Measurements from ENCODE around the gene SLC25A12.

DNA sequence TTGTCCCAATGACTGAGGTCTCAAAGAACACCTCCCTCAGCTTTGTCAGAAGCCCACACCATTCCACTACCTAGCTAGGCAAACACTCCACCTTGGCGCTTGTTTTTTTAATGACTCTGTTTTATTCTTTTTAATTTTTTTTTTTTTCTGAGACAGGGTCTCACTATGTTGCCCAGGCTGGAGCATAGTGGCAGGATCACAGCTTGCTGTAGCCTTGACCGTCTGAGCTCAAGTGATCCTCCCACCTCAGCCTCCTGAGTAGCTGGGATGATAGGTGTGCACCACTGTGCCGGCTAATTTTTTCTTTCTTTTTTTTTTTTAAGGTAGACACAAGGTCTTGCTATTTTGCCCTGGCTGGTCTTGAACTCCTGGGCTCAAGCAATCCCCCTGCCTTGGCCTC is 101.9 kb downstream of the SLC25A12 start:
- TF ChIP-seq, protein P1, sequence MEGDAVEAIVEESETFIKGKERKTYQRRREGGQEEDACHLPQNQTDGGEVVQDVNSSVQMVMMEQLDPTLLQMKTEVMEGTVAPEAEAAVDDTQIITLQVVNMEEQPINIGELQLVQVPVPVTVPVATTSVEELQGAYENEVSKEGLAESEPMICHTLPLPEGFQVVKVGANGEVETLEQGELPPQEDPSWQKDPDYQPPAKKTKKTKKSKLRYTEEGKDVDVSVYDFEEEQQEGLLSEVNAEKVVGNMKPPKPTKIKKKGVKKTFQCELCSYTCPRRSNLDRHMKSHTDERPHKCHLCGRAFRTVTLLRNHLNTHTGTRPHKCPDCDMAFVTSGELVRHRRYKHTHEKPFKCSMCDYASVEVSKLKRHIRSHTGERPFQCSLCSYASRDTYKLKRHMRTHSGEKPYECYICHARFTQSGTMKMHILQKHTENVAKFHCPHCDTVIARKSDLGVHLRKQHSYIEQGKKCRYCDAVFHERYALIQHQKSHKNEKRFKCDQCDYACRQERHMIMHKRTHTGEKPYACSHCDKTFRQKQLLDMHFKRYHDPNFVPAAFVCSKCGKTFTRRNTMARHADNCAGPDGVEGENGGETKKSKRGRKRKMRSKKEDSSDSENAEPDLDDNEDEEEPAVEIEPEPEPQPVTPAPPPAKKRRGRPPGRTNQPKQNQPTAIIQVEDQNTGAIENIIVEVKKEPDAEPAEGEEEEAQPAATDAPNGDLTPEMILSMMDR (IDR thresholded peaks at IDR 0.05), result no peak
- TF ChIP-seq EZH2 (IDR thresholded peaks at IDR 0.05; ENCODE audit: borderline replicate concordance, insufficient read depth, low read depth, low read length, poor library complexity, severe bottlenecking), result no peak
